ENCODE results near the gene SGSM2. TPM values are rescaled to one million over a fixed set of nuclear protein-coding genes. Genes with fewer than 3 reads are reported as not detected.

SGSM2 gene
- total and polyA plus RNA-seq, 4 donors = 5.5 to 17.5 (median 12.4) TPM

DNA sequence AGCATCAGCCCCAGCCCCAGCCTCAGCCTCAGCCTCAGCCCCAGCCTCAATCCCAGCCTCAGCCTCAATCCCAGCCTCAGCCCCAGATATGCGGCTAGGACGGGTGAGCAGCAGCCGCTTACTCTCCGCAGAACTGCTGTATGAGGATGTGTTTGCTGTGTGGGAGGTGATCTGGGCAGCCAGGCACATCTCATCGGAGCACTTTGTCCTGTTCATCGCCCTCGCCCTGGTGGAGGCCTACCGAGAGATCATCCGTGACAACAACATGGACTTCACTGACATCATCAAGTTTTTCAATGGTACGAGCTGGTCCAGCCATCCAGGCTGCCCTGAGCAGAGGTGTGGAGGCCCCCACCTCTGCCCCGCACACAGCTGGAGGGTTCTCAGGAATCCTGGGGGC, 41.6 kb downstream of the SGSM2 start (continued):
- TF ChIP-seq GABPA (IDR thresholded peaks at IDR 0.05 in 1 of 2, conservative IDR thresholded peaks at IDR 0.05 in 1 of 2) = no peak

DNA sequence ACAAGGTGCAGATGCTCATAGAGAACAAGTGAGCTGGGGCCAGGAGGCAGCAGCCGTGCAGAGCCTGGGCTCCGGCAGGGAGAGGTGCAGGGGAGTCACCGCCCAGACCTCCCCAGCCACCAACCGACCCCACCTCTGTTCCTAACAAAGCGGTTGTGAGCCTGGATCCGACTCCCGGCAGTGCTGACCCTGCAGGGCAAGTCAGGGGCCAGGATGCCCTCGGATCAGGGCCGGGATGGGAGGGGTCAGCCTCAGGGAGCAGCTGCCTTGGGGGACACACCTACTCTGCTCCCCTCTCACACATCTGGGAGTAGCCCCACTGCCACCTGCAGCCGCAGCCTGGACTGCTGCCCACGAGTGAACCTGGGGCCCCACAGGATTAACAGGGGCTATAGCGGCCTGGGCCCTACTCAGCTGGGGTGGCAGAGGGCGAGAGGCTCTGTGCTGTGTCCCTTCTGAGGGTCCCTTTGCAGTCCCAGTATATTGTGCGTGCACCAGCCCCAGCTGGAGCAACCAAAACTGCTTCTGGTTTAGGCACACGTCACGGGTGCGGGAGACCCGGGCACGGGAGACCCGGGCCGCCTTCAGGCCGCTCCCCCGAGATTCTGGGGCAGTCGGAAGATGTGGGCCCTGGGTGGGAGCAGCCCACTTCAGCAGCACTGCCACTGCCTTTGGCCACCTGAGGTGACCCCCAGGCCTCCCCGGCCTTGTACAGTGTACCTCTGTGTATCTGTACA, 42.4 kb downstream of the SGSM2 start:
- Histone ChIP-seq H3K9ac (ENCODE audit: low read depth in 1 of 2, low read length in 2 of 2) (no peak overlapping the region), H3K27ac (ENCODE audit: low read depth in 1 of 2, low read length in 2 of 2) (no peak overlapping the region), H3K9me3 (ENCODE audit: control insufficient read depth in 4 of 4, low read length in 3 of 4) (no peaks in the 10 kb centered on the region), H3K4me3 (ENCODE audit: low read depth in 1 of 3, low read length in 3 of 3) (no peak overlapping the region), H3K4me1 (ENCODE audit: control insufficient read depth in 4 of 4, insufficient read depth in 4 of 4, low read length in 3 of 4) (peaks cover 3 to 20% (median 12%) of the 10 kb centered on the region in 4 donors), H3K27me3 (ENCODE audit: control insufficient read depth in 4 of 4, insufficient read depth in 4 of 4, low read length in 3 of 4) (no peaks in the 10 kb centered on the region), H3K36me3 (ENCODE audit: control insufficient read depth in 4 of 4, insufficient read depth in 3 of 4, low read depth in 1 of 4, low read length in 3 of 4) (peaks cover 0 to 33% (median 5%) of the 10 kb centered on the region in 4 donors)
- 93% methylated on average over 25 of the region's 25 CpGs for WGBS
- no peak for TF ChIP-seq HNF4A (conservative IDR thresholded peaks at IDR 0.05)
- TF ChIP-seq, protein P1, sequence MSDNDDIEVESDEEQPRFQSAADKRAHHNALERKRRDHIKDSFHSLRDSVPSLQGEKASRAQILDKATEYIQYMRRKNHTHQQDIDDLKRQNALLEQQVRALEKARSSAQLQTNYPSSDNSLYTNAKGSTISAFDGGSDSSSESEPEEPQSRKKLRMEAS (IDR thresholded peaks at IDR 0.05) = no peak
- TF ChIP-seq GABPA (IDR thresholded peaks at IDR 0.05 in 1 of 2, conservative IDR thresholded peaks at IDR 0.05 in 1 of 2) = no peak
- TF ChIP-seq, protein P2, sequence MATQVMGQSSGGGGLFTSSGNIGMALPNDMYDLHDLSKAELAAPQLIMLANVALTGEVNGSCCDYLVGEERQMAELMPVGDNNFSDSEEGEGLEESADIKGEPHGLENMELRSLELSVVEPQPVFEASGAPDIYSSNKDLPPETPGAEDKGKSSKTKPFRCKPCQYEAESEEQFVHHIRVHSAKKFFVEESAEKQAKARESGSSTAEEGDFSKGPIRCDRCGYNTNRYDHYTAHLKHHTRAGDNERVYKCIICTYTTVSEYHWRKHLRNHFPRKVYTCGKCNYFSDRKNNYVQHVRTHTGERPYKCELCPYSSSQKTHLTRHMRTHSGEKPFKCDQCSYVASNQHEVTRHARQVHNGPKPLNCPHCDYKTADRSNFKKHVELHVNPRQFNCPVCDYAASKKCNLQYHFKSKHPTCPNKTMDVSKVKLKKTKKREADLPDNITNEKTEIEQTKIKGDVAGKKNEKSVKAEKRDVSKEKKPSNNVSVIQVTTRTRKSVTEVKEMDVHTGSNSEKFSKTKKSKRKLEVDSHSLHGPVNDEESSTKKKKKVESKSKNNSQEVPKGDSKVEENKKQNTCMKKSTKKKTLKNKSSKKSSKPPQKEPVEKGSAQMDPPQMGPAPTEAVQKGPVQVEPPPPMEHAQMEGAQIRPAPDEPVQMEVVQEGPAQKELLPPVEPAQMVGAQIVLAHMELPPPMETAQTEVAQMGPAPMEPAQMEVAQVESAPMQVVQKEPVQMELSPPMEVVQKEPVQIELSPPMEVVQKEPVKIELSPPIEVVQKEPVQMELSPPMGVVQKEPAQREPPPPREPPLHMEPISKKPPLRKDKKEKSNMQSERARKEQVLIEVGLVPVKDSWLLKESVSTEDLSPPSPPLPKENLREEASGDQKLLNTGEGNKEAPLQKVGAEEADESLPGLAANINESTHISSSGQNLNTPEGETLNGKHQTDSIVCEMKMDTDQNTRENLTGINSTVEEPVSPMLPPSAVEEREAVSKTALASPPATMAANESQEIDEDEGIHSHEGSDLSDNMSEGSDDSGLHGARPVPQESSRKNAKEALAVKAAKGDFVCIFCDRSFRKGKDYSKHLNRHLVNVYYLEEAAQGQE (IDR thresholded peaks at IDR 0.05) = no peak
- TF ChIP-seq FOXA1 (IDR thresholded peaks at IDR 0.05) = no peak
- no peak for TF ChIP-seq RAD21 (IDR thresholded peaks at IDR 0.05)
- no peak for DNase-seq (ENCODE audit: low spot score)

DNA sequence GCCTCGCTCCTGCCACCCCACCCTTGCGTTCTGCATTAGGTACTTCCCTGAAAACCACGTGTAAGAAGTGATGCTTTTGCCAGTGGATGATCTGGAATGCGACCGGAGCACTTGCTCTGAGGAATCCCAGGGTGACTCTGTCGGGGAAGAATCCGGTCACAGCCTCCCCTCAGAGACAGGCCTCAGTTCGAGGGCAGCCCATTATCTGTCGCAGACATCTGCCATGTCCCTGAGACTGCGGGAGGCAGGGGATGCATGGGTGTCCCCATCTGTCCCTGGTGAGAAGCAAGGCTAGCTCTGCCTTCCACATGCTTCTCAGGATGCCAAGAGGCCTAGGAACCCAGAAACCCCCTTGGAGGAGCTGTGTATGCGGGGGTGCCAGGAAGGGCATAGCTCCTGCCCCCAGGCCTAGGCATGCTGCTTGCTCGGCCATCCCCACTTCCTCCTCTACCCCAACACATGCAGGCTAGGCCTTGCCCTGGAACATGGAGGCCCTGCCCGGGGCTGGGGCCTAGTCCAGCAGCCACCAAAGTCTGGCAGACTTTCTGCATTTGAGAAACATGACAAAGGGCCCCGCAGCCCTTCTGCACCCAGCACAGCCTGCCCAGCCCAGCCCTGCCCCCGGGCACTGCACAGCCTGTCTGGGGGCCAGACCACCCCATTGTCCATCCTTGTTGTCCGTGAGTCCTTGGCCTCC, 43.1 kb downstream of the SGSM2 start:
- Histone ChIP-seq H3K36me3 (ENCODE audit: control insufficient read depth in 4 of 4, insufficient read depth in 3 of 4, low read depth in 1 of 4, low read length in 3 of 4) (peaks cover 0 to 31% (median 2%) of the 10 kb centered on the region in 4 donors), H3K9me3 (ENCODE audit: control insufficient read depth in 4 of 4, low read length in 3 of 4) (no peaks in the 10 kb centered on the region), H3K27ac (ENCODE audit: low read depth in 1 of 2, low read length in 2 of 2) (no peak overlapping the region), H3K4me3 (ENCODE audit: low read depth in 1 of 3, low read length in 3 of 3) (no peak overlapping the region), H3K4me1 (ENCODE audit: control insufficient read depth in 4 of 4, insufficient read depth in 4 of 4, low read length in 3 of 4) (peaks cover 3 to 20% (median 13%) of the 10 kb centered on the region in 4 donors), H3K9ac (ENCODE audit: low read depth in 1 of 2, low read length in 2 of 2) (no peak overlapping the region), H3K27me3 (ENCODE audit: control insufficient read depth in 4 of 4, insufficient read depth in 4 of 4, low read length in 3 of 4) (no peaks in the 10 kb centered on the region)
- 90% methylated on average over 16 of the region's 16 CpGs for whole genome bisulfite sequencing
- DNase-seq (ENCODE audit: low spot score) = no peak
- no peak for TF ChIP-seq RAD21 (IDR thresholded peaks at IDR 0.05)

DNA sequence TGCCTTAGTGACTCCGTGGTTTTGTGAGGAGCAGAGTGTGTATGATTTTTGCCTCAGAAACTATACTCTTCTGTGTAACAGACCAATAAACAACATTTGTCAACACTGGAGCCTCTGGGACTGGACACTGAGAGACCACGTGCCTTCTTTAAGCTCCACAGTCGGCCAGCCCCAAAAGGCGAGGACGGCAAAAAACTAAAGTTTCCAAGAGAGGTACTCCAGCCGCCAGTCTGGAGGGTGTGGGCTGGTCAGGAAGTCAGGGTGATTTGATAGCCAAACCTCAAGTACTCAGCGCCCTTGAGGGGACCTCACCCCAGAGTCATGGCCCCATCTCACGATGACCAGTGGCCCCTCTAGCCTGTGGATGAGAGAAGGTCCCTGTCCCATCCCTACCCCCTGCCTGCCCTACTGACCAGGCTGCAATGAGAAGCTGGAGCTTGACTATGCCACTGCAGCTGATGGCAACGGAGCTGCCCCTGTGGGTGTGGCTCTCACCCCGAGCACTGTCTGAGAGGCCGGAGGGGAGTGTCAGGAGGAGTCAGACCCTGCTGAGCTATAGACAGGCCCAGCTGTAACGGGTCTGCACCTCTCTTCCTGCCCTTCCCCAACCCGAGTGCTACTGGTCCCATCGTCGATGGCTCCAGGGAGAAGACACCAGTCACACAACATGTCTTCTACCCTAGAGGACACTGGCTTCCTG, 43.8 kb downstream of the SGSM2 start:
- no peak overlapping the region for H3K27ac ChIP-seq (ENCODE audit: low read depth in 1 of 2, low read length in 2 of 2)
- peaks cover 3 to 20% (median 13%) of the 10 kb centered on the region in 4 donors for H3K4me1 ChIP-seq (ENCODE audit: control insufficient read depth in 4 of 4, insufficient read depth in 4 of 4, low read length in 3 of 4)
- H3K9me3 ChIP-seq (ENCODE audit: control insufficient read depth in 4 of 4, low read length in 3 of 4) = no peaks in the 10 kb centered on the region
- no peaks in the 10 kb centered on the region for H3K27me3 ChIP-seq (ENCODE audit: control insufficient read depth in 4 of 4, insufficient read depth in 4 of 4, low read length in 3 of 4)
- no peak overlapping the region for H3K9ac ChIP-seq (ENCODE audit: low read depth in 1 of 2, low read length in 2 of 2)
- peaks cover 0 to 24% (median under 1%) of the 10 kb centered on the region in 4 donors for H3K36me3 ChIP-seq (ENCODE audit: control insufficient read depth in 4 of 4, insufficient read depth in 3 of 4, low read depth in 1 of 4, low read length in 3 of 4)
- no peak for TF ChIP-seq TAF1 (conservative IDR thresholded peaks at IDR 0.05)
- TF ChIP-seq HNF4G (IDR thresholded peaks at IDR 0.05) = no peak
- TF ChIP-seq HNF4A (conservative IDR thresholded peaks at IDR 0.05) = no peak
- TF ChIP-seq, protein P3, sequence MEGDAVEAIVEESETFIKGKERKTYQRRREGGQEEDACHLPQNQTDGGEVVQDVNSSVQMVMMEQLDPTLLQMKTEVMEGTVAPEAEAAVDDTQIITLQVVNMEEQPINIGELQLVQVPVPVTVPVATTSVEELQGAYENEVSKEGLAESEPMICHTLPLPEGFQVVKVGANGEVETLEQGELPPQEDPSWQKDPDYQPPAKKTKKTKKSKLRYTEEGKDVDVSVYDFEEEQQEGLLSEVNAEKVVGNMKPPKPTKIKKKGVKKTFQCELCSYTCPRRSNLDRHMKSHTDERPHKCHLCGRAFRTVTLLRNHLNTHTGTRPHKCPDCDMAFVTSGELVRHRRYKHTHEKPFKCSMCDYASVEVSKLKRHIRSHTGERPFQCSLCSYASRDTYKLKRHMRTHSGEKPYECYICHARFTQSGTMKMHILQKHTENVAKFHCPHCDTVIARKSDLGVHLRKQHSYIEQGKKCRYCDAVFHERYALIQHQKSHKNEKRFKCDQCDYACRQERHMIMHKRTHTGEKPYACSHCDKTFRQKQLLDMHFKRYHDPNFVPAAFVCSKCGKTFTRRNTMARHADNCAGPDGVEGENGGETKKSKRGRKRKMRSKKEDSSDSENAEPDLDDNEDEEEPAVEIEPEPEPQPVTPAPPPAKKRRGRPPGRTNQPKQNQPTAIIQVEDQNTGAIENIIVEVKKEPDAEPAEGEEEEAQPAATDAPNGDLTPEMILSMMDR (IDR thresholded peaks at IDR 0.05; ENCODE audit: low read depth, low read length, missing input control) = no peak
- TF ChIP-seq EGR1 (IDR thresholded peaks at IDR 0.05; ENCODE audit: low read depth in 2 of 2) = no peak
- TF ChIP-seq, protein P2 (IDR thresholded peaks at IDR 0.05) = no peak
- TF ChIP-seq NR2F2 (IDR thresholded peaks at IDR 0.05) = no peak
- TF ChIP-seq FOXA2 (IDR thresholded peaks at IDR 0.05) = no peak
- no peak for DNase-seq (ENCODE audit: low spot score)
- 87% methylated on average over 15 of the region's 15 CpGs for WGBS
- H3K4me3 ChIP-seq (ENCODE audit: low read depth in 1 of 3, low read length in 3 of 3) = no peak overlapping the region

Measured in liver (tissue), 9 donors.